HK-2 (cell line): ENCODE data around the gene SCNN1A.

Experiments
- DNase-seq: peaks from one replicate; pipeline ENCODE4 v3.0.0-alpha.2; 2018; ENCODE audit not compliant: unreplicated experiment

Gene SCNN1A

GRCh38 chr12:6384499-6385436 is 9.4 kb upstream of the SCNN1A start:
- DNase-seq = no peak

GRCh38 chr12:6383572-6384498 is 8.5 kb upstream of the SCNN1A start, which contains the start of gene LTBR:
LTBR (plus strand) TSS chr12:6384162; CDS start chr12:6384359, 197 bp downstream.
- peak; percentile 92 for DNase-seq

GRCh38 chr12:6382982-6383381 is 7.6 kb upstream of the SCNN1A start:
- DNase-seq = no peak

- no peak for DNase-seq
Observed at GRCh38 chr12:6382371-6382770, 7.0 kb upstream of the SCNN1A start.

GRCh38 chr12:6380141-6381121 is 5.1 kb upstream of the SCNN1A start:
- no peak for DNase-seq

- DNase-seq = no peak
Observed at GRCh38 chr12:6378709-6379472, 3.5 kb upstream of the SCNN1A start.

- no peak for DNase-seq
Observed at GRCh38 chr12:6377667-6377994, 2.3 kb upstream of the SCNN1A start.

GRCh38 chr12:6376870-6377666 is 1.7 kb upstream of the SCNN1A start:
- no peak for DNase-seq

- DNase-seq = peak; percentile 63
Observed at GRCh38 chr12:6376079-6376869, 911 bp upstream of the SCNN1A start.

GRCh38 chr12:6374786-6375160 is 590 bp downstream of the SCNN1A start:
- no peak for DNase-seq

GRCh38 chr12:6374028-6374785 is 1.2 kb downstream of the SCNN1A start:
- DNase-seq = no peak

GRCh38 chr12:6373022-6373787 is 2.2 kb downstream of the SCNN1A start:
- DNase-seq = no peak

- DNase-seq = peak; percentile 78
Observed at GRCh38 chr12:6372403-6373003, 2.9 kb downstream of the SCNN1A start.

GRCh38 chr12:6370994-6371754 is 4.2 kb downstream of the SCNN1A start:
- DNase-seq = peak; percentile 96

- DNase-seq = peak; percentile 36
Observed at GRCh38 chr12:6370576-6370935, 4.8 kb downstream of the SCNN1A start.

- no peak for DNase-seq
Observed at GRCh38 chr12:6369916-6370575, 5.3 kb downstream of the SCNN1A start.
